Stimulated activated CD8-positive, alpha-beta memory T cell treated with anti-CD3 and anti-CD28 coated beads, Interleukin-2, amount 100 ng/mL, for 1 hour (primary cell): Measurements from ENCODE around the gene TFPI2.

Experiments
- DNase-seq, 2 donors: peaks; one replicate each; pipeline ENCODE4 v3.0.0-alpha.2; 2020; ENCODE audit warnings: low read depth in 2 of 2

The TFPI2 gene

DNA sequence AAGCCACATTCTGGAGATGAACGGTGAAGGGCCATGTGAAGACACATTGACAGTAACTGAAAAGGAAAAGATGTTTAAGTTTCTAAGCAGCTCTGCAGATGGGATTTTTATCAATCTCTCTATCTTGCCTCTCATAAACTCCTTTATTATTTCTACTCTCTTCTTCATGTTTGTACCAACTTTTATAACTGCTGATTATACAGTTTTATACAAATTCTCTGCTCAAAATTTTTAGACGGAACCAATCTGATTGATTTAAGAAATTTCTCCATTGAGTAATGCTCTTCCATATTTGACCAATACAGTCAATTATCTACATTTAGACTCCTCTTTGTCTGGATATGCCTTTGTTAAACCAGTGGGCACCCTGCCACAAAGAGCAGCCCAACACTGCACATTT is 31.7 kb downstream of the TFPI2 start:
- DNase-seq = no peak

DNA sequence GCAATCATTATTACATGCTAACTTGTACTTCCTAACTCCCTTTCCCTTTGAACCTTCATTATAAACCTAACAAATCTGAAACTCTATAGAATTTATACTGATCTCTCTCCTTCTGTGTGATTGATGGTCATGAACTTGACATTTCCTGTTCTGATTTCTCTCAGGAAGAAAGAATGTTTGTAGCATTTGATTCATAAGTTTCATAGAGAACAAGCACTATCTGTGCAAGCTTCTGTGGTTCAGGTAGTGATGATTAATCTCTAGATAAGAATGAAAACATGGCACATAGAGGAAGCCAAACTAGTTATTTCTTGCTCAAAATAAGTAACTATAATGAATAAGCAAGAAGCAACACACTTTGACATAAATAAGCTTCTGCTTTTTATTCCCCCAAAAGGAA is 34.2 kb downstream of the TFPI2 start:
- DNase-seq = no peak

DNA sequence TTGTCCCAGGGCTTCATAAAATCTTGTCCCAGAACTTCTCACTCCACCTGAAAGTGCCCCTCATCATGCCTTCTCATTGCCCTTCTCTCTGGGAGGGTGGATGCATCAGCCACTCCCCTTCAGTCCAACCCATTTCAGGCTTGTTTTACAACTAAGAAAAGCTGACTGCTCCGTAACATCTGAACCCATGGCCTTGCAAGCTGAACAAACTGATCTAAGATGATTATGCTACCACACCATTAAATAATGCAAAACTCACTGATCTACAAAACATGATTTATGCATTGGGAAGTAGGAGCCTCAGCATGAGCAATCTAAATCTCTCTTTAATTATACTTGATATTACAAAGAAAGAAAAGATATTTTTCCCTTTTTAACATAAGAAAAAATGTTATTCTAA is 34.8 kb downstream of the TFPI2 start:
- DNase-seq = no peak

DNA sequence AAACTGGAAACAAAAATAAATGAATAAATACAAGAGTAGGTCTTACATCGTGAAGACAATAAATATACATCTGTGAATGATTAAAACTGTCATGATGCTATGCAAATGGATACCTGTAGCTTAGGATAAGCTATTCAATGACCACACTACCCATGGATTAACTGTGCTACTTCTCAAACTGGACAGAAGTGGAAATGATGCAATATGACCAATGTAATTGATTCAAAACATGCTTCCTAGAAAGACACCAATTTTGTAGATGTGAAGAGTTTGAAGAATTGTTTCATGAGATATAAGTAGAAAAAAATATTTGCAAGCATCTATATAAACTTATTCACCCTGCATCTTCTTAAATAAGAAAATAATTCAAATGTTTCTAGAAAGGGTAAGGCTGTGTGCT is 36.1 kb downstream of the TFPI2 start:
- DNase-seq = no peak

DNA sequence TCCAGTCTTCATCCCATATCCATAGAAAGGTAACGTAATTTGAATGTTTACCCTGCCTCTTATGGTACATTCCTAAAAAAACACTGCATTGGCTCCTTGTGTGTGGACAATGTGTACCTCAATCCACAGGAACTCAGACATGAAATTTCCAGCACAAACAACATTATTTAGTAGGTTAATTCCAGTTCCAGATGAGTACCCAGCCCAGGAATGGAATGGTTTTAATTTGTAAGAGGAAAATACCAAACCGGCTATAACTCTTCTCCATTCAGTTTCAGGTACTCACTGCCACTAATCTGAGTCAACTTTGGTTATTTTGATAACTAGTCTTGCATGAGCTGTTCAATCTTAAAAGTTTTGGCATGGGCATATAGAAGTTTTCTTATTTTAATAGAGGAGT is 39.0 kb downstream of the TFPI2 start:
- DNase-seq = no peak

DNA sequence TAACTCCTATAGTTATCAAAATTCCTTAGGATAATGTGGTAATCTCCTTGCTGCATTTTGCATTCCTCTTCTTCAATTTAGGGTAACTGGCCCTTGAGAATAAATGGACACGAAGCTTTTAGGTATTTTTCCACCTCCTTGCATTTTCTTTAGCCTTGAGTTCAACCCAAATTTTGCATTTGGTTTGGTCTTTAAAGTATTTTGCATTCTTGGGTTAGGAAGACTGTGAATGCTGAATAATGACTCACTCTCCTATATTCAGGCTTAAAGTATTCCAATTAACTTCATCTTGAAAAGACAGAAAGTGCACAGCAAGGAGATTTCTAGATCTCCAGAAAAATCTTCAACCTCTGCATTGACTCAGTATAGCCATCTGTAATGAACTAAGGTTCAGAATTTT is 47.3 kb downstream of the TFPI2 start:
- no peak for DNase-seq

DNA sequence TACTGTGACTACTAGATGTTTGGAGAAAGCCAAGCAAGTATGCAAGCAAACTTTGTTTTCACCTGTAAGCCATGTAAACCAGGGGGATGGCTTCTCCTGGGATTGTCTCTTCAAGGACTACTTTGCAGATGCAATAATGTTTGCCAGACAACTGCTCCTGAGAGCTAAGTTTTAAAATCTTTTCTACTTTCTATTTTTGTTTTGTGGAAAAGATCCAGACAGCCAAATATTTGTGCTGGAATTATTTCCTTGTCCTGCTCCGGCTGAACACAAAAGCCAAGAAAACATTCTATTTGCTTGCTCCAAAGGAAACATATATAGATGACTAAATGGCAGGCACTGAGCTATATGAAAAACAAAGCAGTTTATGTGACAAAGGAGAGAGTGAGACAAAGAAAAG is 51.6 kb downstream of the TFPI2 start:
- DNase-seq = no peak

DNA sequence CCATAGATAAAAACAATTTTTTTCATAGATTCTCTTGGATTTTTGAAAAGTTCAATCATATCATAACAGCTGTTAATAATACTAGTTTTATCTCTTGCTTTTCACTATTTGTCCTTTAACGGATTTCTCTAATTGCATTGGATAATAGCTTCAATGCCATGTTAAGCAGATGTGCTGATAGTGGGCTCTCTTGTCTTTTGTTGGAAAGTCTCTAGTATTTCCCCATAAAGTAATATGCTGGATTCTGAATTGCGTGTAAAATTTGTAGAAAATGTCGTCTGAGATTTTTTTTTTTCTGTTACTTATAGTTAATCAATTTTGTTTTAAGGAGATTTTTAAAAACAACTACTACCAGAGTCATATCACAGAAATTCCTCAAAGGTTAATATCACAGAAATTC is 53.3 kb downstream of the TFPI2 start:
- DNase-seq = no peak

DNA sequence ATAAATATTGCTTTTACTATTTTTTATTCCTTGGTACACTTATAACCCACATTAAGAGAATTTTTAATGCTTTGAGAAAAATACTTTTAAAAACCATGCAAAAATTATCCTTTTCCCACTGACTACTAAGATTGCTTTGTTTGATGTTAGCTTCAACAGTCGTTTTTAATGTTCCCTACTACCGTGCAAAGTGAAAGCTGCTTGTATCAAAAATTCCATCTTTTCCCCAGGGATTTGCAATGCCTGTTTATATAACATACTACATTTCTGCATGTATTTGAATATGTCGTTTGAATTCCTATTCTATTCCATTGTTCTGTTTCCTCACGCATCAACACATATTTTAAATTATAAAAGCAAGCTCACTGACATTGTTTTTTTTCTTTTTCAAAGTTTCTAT is 54.4 kb downstream of the TFPI2 start:
- DNase-seq = no peak

DNA sequence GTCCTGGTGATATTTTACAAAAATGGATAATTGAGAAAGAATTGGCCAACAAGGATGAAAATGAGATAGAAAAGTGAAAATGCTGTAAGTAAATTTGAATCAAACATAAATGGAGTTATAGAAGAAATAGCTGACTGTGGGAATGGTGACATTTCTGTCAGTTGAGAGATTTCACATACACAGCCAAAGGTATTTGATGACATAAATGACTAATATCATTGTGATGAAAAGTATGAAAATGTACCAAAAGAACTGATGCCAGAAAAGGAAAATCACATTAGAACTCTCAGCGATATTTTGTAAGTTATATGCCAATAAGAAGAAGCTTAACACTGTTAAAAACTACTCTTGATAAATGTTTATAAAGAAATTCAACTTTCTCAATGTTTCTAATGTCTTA is 54.9 kb downstream of the TFPI2 start:
- no peak for DNase-seq
